Middle frontal gyrus (tissue), 1 donor: ENCODE measurements around the gene IQSEC1.

Source experiments
- DNase-seq: peaks from one replicate; pipeline ENCODE4 v3.0.0-alpha.2; 2015; ENCODE audit warnings: low spot score; ENCODE audit errors: extremely low spot score

The IQSEC1 gene

GRCh38 chr3:13016721-13017255 is 56.4 kb downstream of the IQSEC1 start:
- DNase-seq, result no peak

- DNase-seq, result no peak
Observed at GRCh38 chr3:13016083-13016720, 57.0 kb downstream of the IQSEC1 start.

DNA sequence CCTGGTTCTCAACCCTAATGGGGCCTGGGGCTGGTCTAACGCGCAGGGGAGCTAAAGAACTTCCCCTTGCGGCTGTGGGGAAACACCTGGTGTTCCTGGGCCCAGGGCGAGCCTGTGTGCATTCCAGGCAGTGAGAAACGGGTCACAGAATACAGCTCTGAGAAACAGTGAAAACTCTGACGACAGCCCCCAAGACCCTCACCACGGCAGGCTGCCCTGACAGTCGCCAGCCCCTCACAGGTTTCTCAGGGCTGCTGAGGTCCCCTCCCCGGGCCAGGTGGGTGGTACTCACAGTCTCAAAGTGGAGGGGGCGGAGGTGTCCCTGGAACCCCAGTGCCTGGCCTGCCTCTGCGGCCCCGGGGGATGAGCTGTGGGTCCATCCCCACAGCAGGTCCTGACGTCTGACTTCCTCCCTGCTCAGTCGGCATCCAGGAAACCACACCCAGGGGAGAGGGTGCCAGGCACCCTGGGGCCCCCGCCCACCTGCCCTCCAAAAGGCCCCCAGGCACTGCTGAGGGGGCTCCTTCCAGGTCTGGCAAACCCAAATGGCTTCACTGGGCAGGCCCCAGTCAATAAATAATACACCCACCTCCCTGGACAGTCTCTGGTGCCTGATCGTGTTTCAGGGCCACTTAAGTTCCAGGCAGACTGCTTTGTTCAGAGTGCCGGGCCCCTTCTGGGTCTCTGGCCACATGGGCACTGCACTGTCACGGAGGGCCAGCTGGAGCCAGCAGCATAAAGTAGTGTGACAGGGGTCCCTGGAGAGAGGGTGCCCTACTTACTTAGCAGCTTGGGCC is 57.7 kb downstream of the IQSEC1 start:
- DNase-seq, result no peak

GRCh38 chr3:13014755-13015285 is 58.4 kb downstream of the IQSEC1 start:
- no peak for DNase-seq

DNA sequence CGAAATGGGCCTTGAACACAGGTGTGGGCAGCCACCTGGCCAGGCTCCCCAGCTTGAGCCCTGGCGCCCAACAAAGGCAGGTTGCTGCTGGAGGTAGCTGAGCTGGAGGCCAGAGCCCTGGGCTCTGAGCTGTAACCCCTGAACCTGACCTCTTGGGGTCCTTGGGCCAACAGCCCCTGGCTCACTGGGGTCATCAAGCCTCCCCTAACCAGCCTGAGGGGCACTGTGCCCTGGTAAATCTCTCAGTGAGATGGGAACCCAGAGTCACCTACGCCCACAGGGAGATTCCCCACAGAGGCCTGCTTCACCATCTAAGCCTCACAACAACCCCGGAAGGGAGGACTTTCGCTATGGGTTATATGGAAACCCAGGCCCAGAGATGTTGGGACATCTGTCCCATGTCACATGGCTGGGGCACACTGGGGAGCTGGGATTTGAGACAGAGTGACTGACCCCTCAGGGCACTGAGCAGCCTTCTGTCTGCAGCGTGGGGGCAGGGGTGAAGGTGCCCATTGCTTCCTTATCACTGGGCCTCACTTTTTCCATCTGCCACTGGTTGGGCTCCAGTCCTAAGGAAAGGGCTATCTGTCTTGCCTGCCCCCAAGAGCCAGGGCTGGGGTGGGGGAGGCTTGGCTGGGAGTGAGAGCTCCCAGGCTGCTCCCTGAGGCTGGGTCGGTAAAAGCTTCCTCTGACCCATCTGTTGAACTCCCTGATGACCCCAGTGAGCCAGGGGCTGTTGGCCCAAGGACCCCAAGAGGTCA is 59.1 kb downstream of the IQSEC1 start:
- DNase-seq, result no peak

- no peak for DNase-seq
Observed at GRCh38 chr3:13013566-13013965, 59.7 kb downstream of the IQSEC1 start.

DNA sequence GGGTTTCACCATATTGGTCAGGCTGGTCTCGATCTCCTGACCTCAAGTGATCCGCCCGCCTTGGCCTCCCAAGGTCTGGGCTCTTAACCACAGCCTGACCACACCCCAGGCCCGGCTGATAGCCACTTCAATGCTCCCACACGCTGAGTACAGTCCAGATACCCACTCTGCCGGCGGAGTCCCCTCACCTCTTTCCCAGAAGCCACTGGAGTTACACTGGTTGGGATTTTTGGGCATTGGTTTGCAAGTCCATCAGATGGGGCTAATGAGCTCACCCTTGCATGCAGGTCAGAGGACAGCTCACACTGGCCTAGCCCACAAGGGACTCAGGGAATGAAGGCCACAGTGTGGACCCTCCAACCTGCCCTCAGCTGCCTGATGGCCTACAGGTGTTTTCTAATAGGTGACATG is 60.1 kb downstream of the IQSEC1 start:
- no peak for DNase-seq

DNA sequence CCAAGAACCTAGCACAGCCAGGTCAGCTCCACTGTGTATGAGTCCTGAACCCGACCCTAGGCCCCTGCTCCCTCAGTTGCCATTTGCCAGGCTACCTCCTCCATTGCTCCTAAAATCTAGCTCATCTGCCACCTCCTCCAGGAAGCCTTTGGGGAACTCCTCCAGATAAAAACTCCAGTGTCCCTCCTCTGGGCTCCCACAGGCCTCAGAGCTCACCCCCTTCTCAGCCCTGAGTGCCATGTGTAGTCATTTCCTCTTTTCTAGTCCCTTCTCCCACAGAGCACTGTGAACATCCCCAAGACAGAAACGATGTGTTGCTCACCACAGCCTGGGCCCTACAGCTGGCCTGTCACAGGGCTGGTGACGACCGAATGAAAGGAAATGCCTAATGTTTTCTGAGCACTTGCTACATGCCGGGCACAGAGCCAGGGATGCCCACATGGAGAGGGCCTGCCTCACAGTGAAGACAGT is 61.0 kb downstream of the IQSEC1 start:
- no peak for DNase-seq

DNA sequence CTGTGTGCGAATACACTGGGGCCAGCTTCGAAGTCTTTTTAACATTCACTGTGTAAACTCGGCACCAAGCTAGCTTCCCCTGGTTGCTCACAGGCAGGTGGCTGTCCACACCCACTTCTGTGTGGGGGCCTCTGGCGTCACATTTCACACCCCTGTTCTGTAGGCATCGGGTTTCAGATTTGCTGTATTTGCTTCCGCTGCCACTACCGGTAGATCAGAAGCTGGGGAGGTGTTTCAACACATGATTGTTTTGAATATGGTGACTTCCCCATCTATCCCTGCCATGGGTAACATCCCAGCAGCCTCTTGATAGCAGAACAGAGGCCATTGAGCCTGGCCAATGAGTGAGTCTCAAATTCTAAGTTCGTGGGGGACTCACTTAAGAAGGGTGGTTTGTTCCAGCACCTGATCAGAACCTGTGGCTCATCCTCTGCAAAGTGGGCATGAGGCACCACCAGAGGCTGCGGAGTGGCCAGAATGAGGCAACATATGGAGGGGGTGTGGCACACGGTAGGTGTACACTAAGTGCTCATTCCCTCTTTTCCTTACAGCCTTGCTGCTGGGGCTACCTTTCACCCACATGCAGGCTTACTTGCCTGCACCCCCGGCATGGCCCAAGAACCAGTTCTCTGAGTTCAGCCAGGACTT is 61.5 kb downstream of the IQSEC1 start:
- no peak for DNase-seq

DNA sequence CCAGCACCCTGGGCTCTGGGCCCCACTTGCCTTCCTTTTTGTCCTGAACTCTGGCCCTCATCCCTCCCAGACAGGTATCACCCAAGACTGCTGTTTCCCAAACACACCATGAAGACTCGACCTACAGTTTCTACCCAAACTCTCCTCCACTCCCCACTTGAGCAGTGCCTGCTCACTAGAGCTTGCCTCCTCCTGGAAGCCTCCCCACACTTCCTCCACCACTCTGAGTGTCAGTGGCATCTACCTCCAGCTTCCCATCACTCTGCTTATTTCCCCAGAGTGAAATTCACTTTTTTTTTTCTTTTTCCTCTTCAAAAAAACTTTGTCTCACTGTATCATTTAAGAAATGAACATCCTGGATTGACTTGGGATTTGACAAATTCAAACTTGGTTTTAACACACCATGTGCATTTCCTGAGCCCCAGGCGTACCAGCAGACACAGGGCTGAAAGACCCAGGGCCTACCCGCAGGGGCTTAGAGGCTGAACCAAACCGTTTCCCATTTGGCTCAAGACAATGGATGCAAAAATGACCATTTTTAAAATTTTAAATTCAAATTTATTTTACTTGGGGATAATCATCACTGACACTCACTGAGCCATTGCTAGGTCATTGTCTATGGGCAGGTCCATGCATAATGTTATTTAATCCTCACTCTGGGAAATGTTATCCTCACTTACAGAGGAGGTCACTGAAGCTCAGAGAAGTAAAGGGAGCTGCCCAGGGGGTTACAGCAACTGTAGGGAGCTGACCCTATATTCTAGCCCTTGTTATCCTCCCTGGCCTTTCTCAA is 62.3 kb downstream of the IQSEC1 start:
- DNase-seq, result no peak

- no peak for DNase-seq
Observed at GRCh38 chr3:13009946-13010315, 63.3 kb downstream of the IQSEC1 start.

GRCh38 chr3:13009132-13009945 is 63.9 kb downstream of the IQSEC1 start:
- DNase-seq, result no peak

DNA sequence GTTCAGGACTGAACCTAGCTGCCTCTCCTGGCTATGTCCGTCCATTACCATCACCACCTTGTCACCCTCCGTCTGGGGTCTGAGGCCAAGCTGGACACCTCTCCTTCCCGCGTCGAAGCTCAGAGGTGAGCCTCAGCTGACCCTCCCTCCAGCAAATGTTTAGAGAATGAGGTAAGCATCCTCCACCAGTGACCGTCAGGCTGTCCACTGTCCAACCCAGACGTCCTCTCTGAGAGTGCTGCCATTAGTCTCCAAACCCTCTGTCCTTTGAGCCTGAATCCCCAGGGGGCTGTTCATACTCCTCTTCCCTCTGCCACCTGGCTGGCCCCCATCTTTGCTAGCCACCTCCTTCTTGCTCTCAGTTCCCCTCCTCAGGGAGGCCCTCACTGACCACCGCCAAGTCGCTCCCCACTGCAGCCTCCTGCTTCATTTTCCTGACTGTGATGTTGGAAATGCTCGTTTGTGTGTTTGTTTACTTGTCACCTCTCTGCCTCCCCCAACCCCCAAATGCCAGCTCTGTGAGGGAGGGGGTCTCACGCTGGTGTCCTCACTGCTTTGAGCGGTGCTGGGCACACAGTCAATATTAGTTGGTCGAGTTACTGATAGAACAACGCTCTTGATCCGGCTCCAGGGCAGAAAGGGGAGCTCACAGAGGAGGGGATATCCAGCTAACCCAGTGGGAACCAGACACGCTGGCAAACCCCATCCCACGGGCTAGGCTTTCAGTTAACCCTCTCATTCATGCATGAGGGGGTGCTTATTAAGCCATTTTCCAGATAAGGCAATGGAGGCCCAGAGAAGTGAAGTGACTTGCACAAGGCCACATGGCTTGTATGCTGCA is 64.9 kb downstream of the IQSEC1 start:
- no peak for DNase-seq

DNA sequence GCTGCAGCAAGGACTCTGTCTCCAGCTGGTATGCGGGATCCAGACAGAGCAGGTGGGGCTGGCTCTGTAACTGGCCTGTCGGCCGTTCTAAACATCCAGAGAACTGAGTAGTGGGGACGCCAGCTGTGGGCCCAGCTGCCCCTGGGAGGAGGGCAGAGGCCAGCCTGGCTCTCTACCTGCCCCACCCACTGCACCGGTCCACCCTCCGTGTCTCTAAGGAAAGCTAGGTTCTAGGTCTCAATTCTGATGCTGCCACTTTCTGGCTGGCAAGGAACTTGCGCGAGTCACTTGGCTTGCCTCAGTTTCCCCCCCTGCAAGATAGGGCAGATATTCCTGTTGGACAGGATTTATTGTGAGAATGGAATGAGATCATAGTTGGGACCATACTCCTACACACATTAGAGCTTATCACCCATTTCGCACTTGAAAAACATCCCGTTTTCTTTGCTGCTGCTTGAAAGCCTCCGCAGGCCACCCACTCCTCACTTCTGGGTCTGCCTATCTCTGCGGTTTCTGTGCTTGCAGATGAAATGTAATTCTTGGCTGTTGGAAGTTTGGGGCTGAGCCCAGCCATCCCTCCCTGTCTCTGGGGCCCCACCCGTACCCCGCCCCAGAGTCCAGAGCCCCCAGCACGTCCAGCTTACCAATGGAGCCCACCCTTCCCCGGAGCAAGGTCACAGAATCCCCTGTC is 65.8 kb downstream of the IQSEC1 start:
- no peak for DNase-seq

DNA sequence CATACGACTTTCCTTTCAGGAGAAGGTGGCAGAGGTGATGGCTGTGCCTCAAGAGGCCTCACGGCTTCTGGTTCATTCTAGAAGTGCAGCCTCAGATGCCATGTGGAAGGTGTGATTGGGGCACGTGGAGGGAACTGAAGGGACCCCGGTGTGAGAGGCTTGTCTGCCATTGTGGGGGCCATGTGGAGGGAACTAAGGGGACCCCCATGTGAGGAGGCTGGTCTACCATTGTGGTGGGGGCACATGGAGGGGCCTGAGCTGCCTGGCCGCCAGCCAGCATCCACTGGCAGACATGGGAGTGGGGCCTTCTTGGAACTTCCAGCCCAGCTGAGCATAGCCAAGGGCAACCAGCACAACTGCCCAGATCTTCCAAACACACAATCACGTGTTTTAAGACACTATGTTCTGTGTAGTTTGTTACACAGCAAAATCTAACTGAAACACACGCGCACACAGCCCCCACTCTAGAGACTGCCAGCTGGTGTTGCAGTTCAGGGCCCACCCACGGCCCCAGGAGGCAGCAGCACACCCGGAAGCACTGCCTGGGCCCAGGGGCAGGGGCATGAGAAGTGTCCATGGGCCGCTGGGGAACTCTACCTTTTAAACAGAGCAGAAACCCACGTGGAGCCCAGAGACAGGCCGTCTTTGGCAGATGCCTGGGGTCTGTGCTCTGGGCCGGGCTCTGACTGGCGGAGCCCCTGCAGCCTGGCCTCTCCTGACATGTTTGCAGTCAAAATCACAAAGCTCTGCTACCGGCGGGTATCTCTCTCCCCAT is 66.8 kb downstream of the IQSEC1 start:
- DNase-seq, result no peak

GRCh38 chr3:13005301-13005700 is 67.9 kb downstream of the IQSEC1 start:
- DNase-seq, result no peak

GRCh38 chr3:13004376-13004775 is 68.9 kb downstream of the IQSEC1 start:
- DNase-seq, result no peak
